GM19455 (cell line): ENCODE measurements around the gene IL6ST.
"Not testable (repeated sequence)": the region's sequence is repeated elsewhere in the genome, so short reads cannot be mapped to it uniquely, and the experiment has no call there.

Experiments used
- ATAC-seq: cut with Tn5 transposase; IDR thresholded peaks from one replicate; pipeline ENCODE4 v1.9.1; 2021; ENCODE audit not compliant: unreplicated experiment

Gene IL6ST

GRCh38 chr5:56004874-56005273, 10.1 kb upstream of the IL6ST start:
- no peak for ATAC-seq

- ATAC-seq: no peak
Observed at GRCh38 chr5:56003679-56004078, 8.9 kb upstream of the IL6ST start.

- ATAC-seq: no peak
Observed at GRCh38 chr5:56003179-56003578, 8.4 kb upstream of the IL6ST start.

- no peak for ATAC-seq
Observed at GRCh38 chr5:56002303-56002702, 7.5 kb upstream of the IL6ST start.

GRCh38 chr5:56000221-56000620, 5.5 kb upstream of the IL6ST start:
- ATAC-seq: not testable (repeated sequence)

GRCh38 chr5:55998966-55999365, 4.2 kb upstream of the IL6ST start:
- ATAC-seq: no peak

GRCh38 chr5:55997742-55998351, 3.1 kb upstream of the IL6ST start:
- ATAC-seq: no peak

GRCh38 chr5:55994998-55995914, 493 bp upstream of the IL6ST start:
- peak; percentile 98 for ATAC-seq

GRCh38 chr5:55993731-55994494, 850 bp downstream of the IL6ST start:
- no peak for ATAC-seq

- no peak for ATAC-seq
Observed at GRCh38 chr5:55993013-55993412, 1.8 kb downstream of the IL6ST start.

GRCh38 chr5:55991768-55992486, 2.8 kb downstream of the IL6ST start:
- no peak for ATAC-seq

GRCh38 chr5:55990895-55991294, 3.9 kb downstream of the IL6ST start:
- ATAC-seq: not testable (repeated sequence)

GRCh38 chr5:55989860-55990259, 4.9 kb downstream of the IL6ST start:
- no peak for ATAC-seq

GRCh38 chr5:55988979-55989638, 5.7 kb downstream of the IL6ST start:
- no peak for ATAC-seq

GRCh38 chr5:55988428-55988827, 6.3 kb downstream of the IL6ST start:
- ATAC-seq: not testable (repeated sequence)

- no peak for ATAC-seq
Observed at GRCh38 chr5:55986931-55987330, 7.8 kb downstream of the IL6ST start.

GRCh38 chr5:55985181-55985580, 9.6 kb downstream of the IL6ST start:
- no peak for ATAC-seq

GRCh38 chr5:55983986-55984385, 10.8 kb downstream of the IL6ST start:
- no peak for ATAC-seq

GRCh38 chr5:55982957-55983381, 11.8 kb downstream of the IL6ST start:
- ATAC-seq: no peak

- ATAC-seq: no peak
Observed at GRCh38 chr5:55973296-55973695, 21.5 kb downstream of the IL6ST start.
